Upper lobe of left lung (tissue), 6 donors: ENCODE measurements around the gene C19orf47. TPM values are rescaled to one million over a fixed set of nuclear protein-coding genes. Genes with fewer than 3 reads are reported as not detected.

Experiments used
- ATAC-seq, 2 donors: fragments of 200-7000 bp; cut with Tn5 transposase; one replicate each; pipeline ENCODE4 v1.9.1; 2022; ENCODE audit warnings: mild to moderate bottlenecking in 2 of 2, moderate library complexity in 2 of 2; ENCODE audit not compliant: low FRiP score in 2 of 2
- DNase-seq, 2 donors: peaks; one replicate each; pipeline ENCODE4 v3.0.0-alpha.2; 2019 to 2020
- H3K27ac ChIP-seq, 4 donors: fragments of 200-600 bp; sonication (generic); one replicate each; pipeline ENCODE4 v1.5.1; 2016 to 2019
- H3K27me3 ChIP-seq, 4 donors: fragments of 200-600 bp; sonication (generic); one replicate each; pipeline ENCODE4 v1.5.1; 2017 to 2019
- H3K36me3 ChIP-seq, 4 donors: fragments of 200-600 bp; sonication (generic); one replicate each; pipeline ENCODE4 v1.5.1; 2016 to 2019
- H3K4me1 ChIP-seq, 4 donors: fragments of 200-600 bp; sonication (generic); one replicate each; pipeline ENCODE4 v1.5.1; 2018 to 2019
- H3K4me3 ChIP-seq, 4 donors: fragments of 200-600 bp; sonication (generic); one replicate each; pipeline ENCODE4 v1.5.1; 2017 to 2019; ENCODE audit warnings: mild to moderate bottlenecking in 2 of 4, moderate library complexity in 1 of 4
- H3K9me3 ChIP-seq, 4 donors: fragments of 200-600 bp; sonication (generic); one replicate each; pipeline ENCODE4 v1.5.1; 2018 to 2019
- CTCF ChIP-seq, 6 experiments: fragments of 450-650 bp in 4 of 6; fragments of 200-600 bp in 2 of 6; sonication (generic) in 2 of 6; IDR thresholded peaks; one replicate each; pipeline ENCODE4 v1.5.1; 2016 to 2019; ENCODE audit warnings: antibody characterized with exemption in 6 of 6
- EP300 ChIP-seq, 4 donors: sonication (generic); formaldehyde crosslinking; IDR thresholded peaks; one replicate each; pipeline ENCODE4 v1.5.1; 2017; ENCODE audit warnings: antibody characterized with exemption in 4 of 4, control low read depth in 2 of 4
- POLR2A ChIP-seq, 4 donors: fragments of 450-650 bp; IDR thresholded peaks; one replicate each; pipeline ENCODE4 v1.5.1; 2016 to 2017; ENCODE audit warnings: antibody characterized with exemption in 4 of 4, mild to moderate bottlenecking in 2 of 4
- POLR2AphosphoS5 ChIP-seq, 2 donors: sonication (generic); formaldehyde crosslinking; IDR thresholded peaks; one replicate each; pipeline ENCODE4 v1.5.1; 2017; ENCODE audit warnings: antibody characterized with exemption in 2 of 2
- WGBS, 2 donors: methylation state at CpG; one replicate each; pipeline ENCODE4 v1.1.5; 2017 to 2018; 5-methylcytosine and 5-hydroxymethylcytosine counted together
- total RNA-seq, 6 donors: library from RNA; depleted of rRNA in 4 of 6; stranded (reverse); fragments of >200 nt in 4 of 6; gene quantifications; one replicate each; pipeline versions ENCODE4 v1.1.0 to v1.2.1, GENCODE V29; 2016 to 2021
- donor health status: DM: no; HTN: no; CAD: no; lungs with moderate emphysema.
- donor health status: DM: no; HTN: yes; CAD: no; lungs with severe emphysema.

Gene C19orf47
- 10 to 100 TPM; 12.6 to 59.7 (median 16.4) TPM for total RNA-seq

GRCh38 chr19:40348125-40348913 lies at the start of gene C19orf47, which contains the start of gene PLD3:
TSS of gene C19orf47 (minus strand) at chr19:40348397. CDS start at chr19:40341857, 6,540 bp downstream.
TSS of gene PLD3 (plus strand) at chr19:40348695. CDS start at chr19:40366484, 17,789 bp downstream.
- WGBS, 2 donors: 0% methylated on average over 4 to 50 of the region's 77 CpGs
- Histone ChIP-seq H3K4me1 (peaks cover 10 to 34% (median 20%) of the 10 kb centered on the region in 4 donors), H3K9me3 (no peaks in the 10 kb centered on the region), H3K4me3 (peak within 1 kb of the TSS; percentile 73 to 95 (median 88)), H3K27me3 (no peaks in the 10 kb centered on the region), H3K36me3 (no peaks in the 10 kb centered on the region), H3K27ac (peak within 1 kb of the TSS; percentile 79 to 85 (median 82))
- DNase-seq (peak; percentile 99 to 100), ATAC-seq (peak; percentile 98 to 99)
- TF ChIP-seq POLR2A (IDR thresholded peaks at IDR 0.05) (peak in 3 of 4 donors; percentile 43 to 93 (median 69)), EP300 (IDR thresholded peaks at IDR 0.05) (peak in 1 of 4 donors; percentile 65), CTCF (IDR thresholded peaks at IDR 0.05) (peak in 3 of 6 experiments; percentile 41 to 59 (median 54)), POLR2AphosphoS5 (IDR thresholded peaks at IDR 0.05) (peak; percentile 90 to 97)

- no peak overlapping the region for H3K4me3 ChIP-seq
- DNase-seq (peak in 1 of 2 donors; percentile 82), ATAC-seq (no peak)
- H3K27ac ChIP-seq: no peak overlapping the region
- H3K27me3 ChIP-seq: no peaks in the 10 kb centered on the region
- H3K9me3 ChIP-seq: no peaks in the 10 kb centered on the region
- 93 to 95% methylated on average over 10 to 22 of the region's 22 CpGs for WGBS, 2 donors
- peaks cover 0 to 27% (median 16%) of the 10 kb centered on the region in 4 donors for H3K4me1 ChIP-seq
- peaks cover 3 to 50% (median 24%) of the 10 kb centered on the region in 4 donors for H3K36me3 ChIP-seq
- TF ChIP-seq POLR2A (IDR thresholded peaks at IDR 0.05) (no peak), POLR2AphosphoS5 (IDR thresholded peaks at IDR 0.05) (no peak), CTCF (IDR thresholded peaks at IDR 0.05) (no peak)
Observed at GRCh38 chr19:40397568-40397906, 49.3 kb upstream of the C19orf47 start.

- ATAC-seq: no peak
- Histone ChIP-seq H3K27ac (no peak overlapping the region), H3K9me3 (no peaks in the 10 kb centered on the region), H3K4me1 (peaks cover under 1 to 31% (median 19%) of the 10 kb centered on the region in 4 donors), H3K27me3 (no peaks in the 10 kb centered on the region), H3K36me3 (peaks cover 3 to 50% (median 24%) of the 10 kb centered on the region in 4 donors), H3K4me3 (no peak overlapping the region)
- no peak for TF ChIP-seq POLR2AphosphoS5 (IDR thresholded peaks at IDR 0.05)
- TF ChIP-seq EP300 (IDR thresholded peaks at IDR 0.05): no peak
- no peak for TF ChIP-seq CTCF (IDR thresholded peaks at IDR 0.05)
- no peak for TF ChIP-seq POLR2A (IDR thresholded peaks at IDR 0.05)
- 74 to 97% methylated on average over 4 to 19 of the region's 20 CpGs for WGBS, 2 donors
- DNase-seq: no peak
Observed at GRCh38 chr19:40396886-40397567, 48.8 kb upstream of the C19orf47 start.

- Histone ChIP-seq H3K4me3 (no peak overlapping the region), H3K27ac (no peak overlapping the region), H3K4me1 (peaks cover 4 to 35% (median 22%) of the 10 kb centered on the region in 4 donors), H3K9me3 (no peaks in the 10 kb centered on the region), H3K27me3 (no peaks in the 10 kb centered on the region), H3K36me3 (peaks cover 1 to 46% (median 24%) of the 10 kb centered on the region in 4 donors)
- no peak for TF ChIP-seq EP300 (IDR thresholded peaks at IDR 0.05)
- TF ChIP-seq POLR2AphosphoS5 (IDR thresholded peaks at IDR 0.05): no peak
- no peak for TF ChIP-seq CTCF (IDR thresholded peaks at IDR 0.05)
- no peak for TF ChIP-seq POLR2A (IDR thresholded peaks at IDR 0.05)
- ATAC-seq: no peak
- WGBS, 2 donors: 91 to 93% methylated on average over 10 to 14 of the region's 14 CpGs
- no peak for DNase-seq
Observed at GRCh38 chr19:40395956-40396355, 47.8 kb upstream of the C19orf47 start.
